SU-DHL-6 (cell line): ENCODE results near the gene IFIT1.

Source experiments
- CTCF ChIP-seq: fragments of 200-600 bp; sonication (generic); IDR thresholded peaks from one replicate; pipeline ENCODE4 v1.5.1; 2017; ENCODE audit warnings: antibody characterized with exemption, mild to moderate bottlenecking, low read length, moderate library complexity; ENCODE audit not compliant: insufficient read depth, poor library complexity, severe bottlenecking
- EZH2phosphoT487 ChIP-seq: fragments of 200-600 bp; sonication (generic), shearing (Covaris generic); conservative IDR thresholded peaks from 2 replicates; pipeline ENCODE4 v1.6.1; 2018; ENCODE audit warnings: mild to moderate bottlenecking, antibody characterized with exemption, low read length, moderate library complexity, mixed read lengths

DNA sequence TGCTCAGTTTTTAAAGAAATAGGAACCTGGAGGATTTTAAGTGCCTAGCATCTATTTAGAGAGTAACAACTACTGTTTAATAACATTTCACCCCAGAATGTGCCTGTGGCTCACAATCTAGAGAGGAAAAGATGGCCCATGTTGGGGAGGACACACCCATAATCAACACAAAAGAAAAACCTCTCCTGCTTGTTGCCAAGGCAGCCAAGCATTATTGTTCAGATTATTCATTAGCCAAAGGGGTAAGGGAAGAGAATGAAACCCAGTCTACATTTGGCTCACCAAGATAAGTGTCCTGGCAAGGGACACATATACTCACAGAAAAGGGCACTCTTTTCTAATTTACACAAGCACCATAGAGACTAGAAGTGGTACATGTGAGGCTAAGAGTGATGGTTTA is 32.3 kb upstream of the IFIT1 start:
- TF ChIP-seq CTCF: no peak
- no peak for TF ChIP-seq EZH2phosphoT487
